Measurements from ENCODE around the gene PROB1. TPM values are rescaled to one million over a fixed set of nuclear protein-coding genes. Genes with fewer than 3 reads are reported as not detected.

Gene PROB1
- total and polyA plus RNA-seq, 2 of the 13 experiments (the other 11 are each of a cell fraction or from before 2014, with no cell fraction given): 0.69 to 1.1 TPM

- 0 out of 2 replicates have a peak, but pooled peaks have one; percentile 78 for TF ChIP-seq POGK (CRISPR knock-in tag; conservative IDR thresholded peaks at IDR 0.05)
- TF ChIP-seq ZNF629 (CRISPR knock-in tag; conservative IDR thresholded peaks at IDR 0.05): no peak; the same call in 1 of the 2 replicates
- TF ChIP-seq NCOA2 (CRISPR knock-in tag; IDR thresholded peaks at IDR 0.05): peak; percentile 29; the same call in 1 of the 2 replicates
- TF ChIP-seq SPEN (CRISPR knock-in tag; IDR thresholded peaks at IDR 0.05; ENCODE audit: low read depth): peak; percentile 67; the same call in 1 of the 2 replicates
- 0 out of 2 replicates have a peak, but pooled peaks have one; percentile 23 for TF ChIP-seq ZNF619 (CRISPR knock-in tag; IDR thresholded peaks at IDR 0.05)
- TF ChIP-seq FOXA3 (CRISPR knock-in tag; IDR thresholded peaks at IDR 0.05): peak; percentile 70
- peak; percentile 53; the same call in 1 of the 2 replicates for TF ChIP-seq BRD4 (CRISPR knock-in tag; IDR thresholded peaks at IDR 0.05)
- TF ChIP-seq PAWR (CRISPR knock-in tag; IDR thresholded peaks at IDR 0.05; ENCODE audit: borderline replicate concordance): 0 out of 2 replicates have a peak, but pooled peaks have one; percentile 42
- TF ChIP-seq ZNF883 (CRISPR knock-in tag; IDR thresholded peaks at IDR 0.05; ENCODE audit: not compliant biosample characterization): peak; percentile 76
- TF ChIP-seq JARID2 (CRISPR knock-in tag; IDR thresholded peaks at IDR 0.05; ENCODE audit: insufficient replicate concordance): peak; percentile 54
- peak; percentile 73; the same call in 1 of the 2 replicates for TF ChIP-seq ZNF547 (CRISPR knock-in tag; IDR thresholded peaks at IDR 0.05)
- peak; percentile 77 for TF ChIP-seq AGO1 (IDR thresholded peaks at IDR 0.05; ENCODE audit: low read depth, low read length, poor library complexity, severe bottlenecking)
- 0 out of 2 replicates have a peak, but pooled peaks have one; percentile 61 for TF ChIP-seq PRDM10 (CRISPR knock-in tag; IDR thresholded peaks at IDR 0.05; ENCODE audit: low read depth)
- 0 out of 2 replicates have a peak, but pooled peaks have one; percentile 54 for TF ChIP-seq ZNF660 (CRISPR knock-in tag; IDR thresholded peaks at IDR 0.05; ENCODE audit: borderline replicate concordance, low read depth)
- 0 out of 2 replicates have a peak, but pooled peaks have one; percentile 27 for TF ChIP-seq RNF2 (conservative IDR thresholded peaks at IDR 0.05; ENCODE audit: low read depth)
- no peak for TF ChIP-seq FOXC1 (CRISPR knock-in tag; IDR thresholded peaks at IDR 0.05; ENCODE audit: borderline replicate concordance)
- peak; percentile 65; the same call in 1 of the 2 replicates for TF ChIP-seq HIVEP1 (CRISPR knock-in tag; IDR thresholded peaks at IDR 0.05)
- TF ChIP-seq KLF6 (CRISPR knock-in tag; IDR thresholded peaks at IDR 0.05): peak; percentile 56; the same call in 1 of the 2 replicates
- peak; percentile 48; the same call in 1 of the 2 replicates for TF ChIP-seq ZFP90 (CRISPR knock-in tag; IDR thresholded peaks at IDR 0.05; ENCODE audit: borderline replicate concordance)
- peak; percentile 95 for TF ChIP-seq ZNF605 (CRISPR knock-in tag; IDR thresholded peaks at IDR 0.05)
- peak; percentile 97 for TF ChIP-seq ZNF501 (CRISPR knock-in tag; IDR thresholded peaks at IDR 0.05)
- TF ChIP-seq ZNF776 (CRISPR knock-in tag; IDR thresholded peaks at IDR 0.05): peak; percentile 97
- peak; percentile 56; the same call in 1 of the 2 replicates for TF ChIP-seq ZSCAN31 (CRISPR knock-in tag; IDR thresholded peaks at IDR 0.05; ENCODE audit: low read depth)
Observed at GRCh38 chr5:139341689-139342422, 53.0 kb downstream of the PROB1 start, which contains the start of gene PAIP2 (continued).
